ENCODE data around the gene REPS2. TPM values are rescaled to one million over a fixed set of nuclear protein-coding genes. Genes with fewer than 3 reads are reported as not detected.

Gene REPS2
- total RNA-seq, 1 experiment from 2014 or later = 9.2 TPM

Small RNA genes lying within 50 kb of the gene (small RNA-seq; reads per million reads assigned to genes)
- gene RF00019 (not detected), gene RF00190 (not detected)

Other genes starting within 250 kb of the REPS2 start
- 6.8 and 7.5 TPM in 2 replicates for gene CTPS2, start 234.0 kb upstream of the REPS2 start, total RNA-seq (2014; rRNA removed; shearing (Covaris generic))
- gene SYAP1, start 227.0 kb upstream of the REPS2 start, total RNA-seq (2014; rRNA removed; shearing (Covaris generic)) = 32.5 and 33.5 TPM in 2 replicates
- gene TXLNG, start 160.2 kb upstream of the REPS2 start, total RNA-seq (2014; rRNA removed; shearing (Covaris generic)) = 16.9 and 17.6 TPM in 2 replicates
- gene RBBP7, start 76.3 kb upstream of the REPS2 start, total RNA-seq (2014; rRNA removed; shearing (Covaris generic)) = 89.0 and 109 TPM in 2 replicates